ENCODE data around the gene HIGD2A. TPM values are rescaled to one million over a fixed set of nuclear protein-coding genes. Genes with fewer than 3 reads are reported as not detected.

Gene HIGD2A
- total RNA-seq, 1 donor from 2014 or later = 103 TPM

DNA sequence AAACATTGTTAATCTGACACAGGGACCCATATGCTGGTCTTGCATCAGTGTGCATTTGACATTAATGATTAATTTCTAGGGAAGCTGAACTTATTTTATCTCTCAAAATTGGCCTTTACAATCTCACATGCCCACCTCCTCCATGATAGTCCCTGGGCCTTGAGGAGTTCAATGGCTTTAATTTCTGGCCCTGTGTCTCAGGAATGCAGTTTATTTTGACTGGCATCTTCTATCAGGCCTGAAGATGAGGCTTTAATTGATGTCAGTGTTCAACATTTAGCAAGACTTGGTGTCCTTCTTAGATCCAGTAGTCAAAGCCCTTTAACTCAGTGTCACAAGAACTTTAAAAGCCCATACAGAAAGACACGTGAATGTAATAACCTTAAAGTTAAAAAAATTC lies 38.3 kb downstream of the HIGD2A start:
- Histone ChIP-seq H3K4me1 (ENCODE audit: insufficient read depth, low read length) (no peaks in the 10 kb centered on the region), H3K9me3 (ENCODE audit: insufficient read depth, low read depth, low read length) (no peaks in the 10 kb centered on the region), H3K4me2 (ENCODE audit: low read length) (no peak overlapping the region), H2AFZ (ENCODE audit: low read depth, low read length) (no peak overlapping the region), H3K36me3 (ENCODE audit: insufficient read depth, low read length) (no peaks in the 10 kb centered on the region), H4K20me1 (ENCODE audit: insufficient read depth, low read length) (no peaks in the 10 kb centered on the region), H3K27ac (ENCODE audit: low read depth, low read length) (no peak overlapping the region), H3K9ac (ENCODE audit: low read length) (no peak overlapping the region), H3K79me2 (ENCODE audit: insufficient read depth, low read length) (no peaks in the 10 kb centered on the region), H3K27me3 (ENCODE audit: insufficient read depth, low read length) (peaks cover 13% of the 10 kb centered on the region), H3K4me3 (ENCODE audit: insufficient read depth, low read depth, low read length) (no peak overlapping the region)
- Mint-ChIP-seq H3K36me3 (ENCODE audit: low read depth, unreplicated experiment) (no peaks in the 10 kb centered on the region), H3K4me3 (ENCODE audit: unreplicated experiment) (no peak overlapping the region), H3K27ac (ENCODE audit: unreplicated experiment) (no peak overlapping the region), H3K4me1 (ENCODE audit: low read depth, unreplicated experiment) (peaks cover 2% of the 10 kb centered on the region), H3K9me3 (ENCODE audit: unreplicated experiment) (peaks cover 6% of the 10 kb centered on the region), H3K27me3 (ENCODE audit: low read depth, unreplicated experiment) (no peaks in the 10 kb centered on the region)
- no peak for TF ChIP-seq EZH2 (IDR thresholded peaks at IDR 0.05; ENCODE audit: insufficient read depth, low read length)
- TF ChIP-seq, protein P1, sequence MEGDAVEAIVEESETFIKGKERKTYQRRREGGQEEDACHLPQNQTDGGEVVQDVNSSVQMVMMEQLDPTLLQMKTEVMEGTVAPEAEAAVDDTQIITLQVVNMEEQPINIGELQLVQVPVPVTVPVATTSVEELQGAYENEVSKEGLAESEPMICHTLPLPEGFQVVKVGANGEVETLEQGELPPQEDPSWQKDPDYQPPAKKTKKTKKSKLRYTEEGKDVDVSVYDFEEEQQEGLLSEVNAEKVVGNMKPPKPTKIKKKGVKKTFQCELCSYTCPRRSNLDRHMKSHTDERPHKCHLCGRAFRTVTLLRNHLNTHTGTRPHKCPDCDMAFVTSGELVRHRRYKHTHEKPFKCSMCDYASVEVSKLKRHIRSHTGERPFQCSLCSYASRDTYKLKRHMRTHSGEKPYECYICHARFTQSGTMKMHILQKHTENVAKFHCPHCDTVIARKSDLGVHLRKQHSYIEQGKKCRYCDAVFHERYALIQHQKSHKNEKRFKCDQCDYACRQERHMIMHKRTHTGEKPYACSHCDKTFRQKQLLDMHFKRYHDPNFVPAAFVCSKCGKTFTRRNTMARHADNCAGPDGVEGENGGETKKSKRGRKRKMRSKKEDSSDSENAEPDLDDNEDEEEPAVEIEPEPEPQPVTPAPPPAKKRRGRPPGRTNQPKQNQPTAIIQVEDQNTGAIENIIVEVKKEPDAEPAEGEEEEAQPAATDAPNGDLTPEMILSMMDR (IDR thresholded peaks at IDR 0.05; ENCODE audit: insufficient read depth, low read depth, low read length) = no peak
- no peak for FAIRE-seq
- DNase-seq (ENCODE audit: low read depth) = no peak

DNA sequence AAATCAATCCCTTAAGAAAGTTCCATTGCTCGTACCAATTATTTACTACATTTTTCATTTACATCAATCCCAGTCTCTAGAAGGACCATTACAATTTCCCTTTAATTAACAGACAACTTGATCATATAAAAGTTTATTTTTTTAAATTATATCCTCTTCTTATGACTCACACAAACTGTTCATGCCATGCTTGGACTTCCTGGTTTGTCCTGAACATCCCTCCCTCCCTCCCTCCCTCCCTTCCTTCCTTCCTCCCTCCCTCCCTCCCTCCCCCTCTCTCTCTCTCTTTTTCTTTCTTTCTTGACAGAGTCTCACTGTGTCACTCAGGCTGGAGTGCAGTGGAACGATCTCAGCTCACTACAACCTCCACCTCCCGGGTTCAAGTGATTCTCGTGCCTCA lies 39.4 kb downstream of the HIGD2A start:
- TF ChIP-seq, protein P1 (IDR thresholded peaks at IDR 0.05; ENCODE audit: insufficient read depth, low read depth, low read length) = no peak
- TF ChIP-seq EZH2 (IDR thresholded peaks at IDR 0.05; ENCODE audit: insufficient read depth, low read length) = no peak
- H3K27me3 ChIP-seq (ENCODE audit: insufficient read depth, low read length) = peaks cover 19% of the 10 kb centered on the region
- DNase-seq (ENCODE audit: low read depth) (no peak), FAIRE-seq (no peak)
- no peaks in the 10 kb centered on the region for H3K4me1 ChIP-seq (ENCODE audit: insufficient read depth, low read length)
- peaks cover 2% of the 10 kb centered on the region for H3K4me1 Mint-ChIP-seq (ENCODE audit: low read depth, unreplicated experiment)
- no peaks in the 10 kb centered on the region for H3K27me3 Mint-ChIP-seq (ENCODE audit: low read depth, unreplicated experiment)
- no peak overlapping the region for H3K4me2 ChIP-seq (ENCODE audit: low read length)
- no peaks in the 10 kb centered on the region for H4K20me1 ChIP-seq (ENCODE audit: insufficient read depth, low read length)
- no peak overlapping the region for H3K27ac ChIP-seq (ENCODE audit: low read depth, low read length)
- H3K36me3 ChIP-seq (ENCODE audit: insufficient read depth, low read length) = no peaks in the 10 kb centered on the region
- H3K9me3 ChIP-seq (ENCODE audit: insufficient read depth, low read depth, low read length) = no peaks in the 10 kb centered on the region
- H3K4me3 ChIP-seq (ENCODE audit: insufficient read depth, low read depth, low read length) = no peak overlapping the region
- H2AFZ ChIP-seq (ENCODE audit: low read depth, low read length) = no peak overlapping the region
- no peaks in the 10 kb centered on the region for H3K79me2 ChIP-seq (ENCODE audit: insufficient read depth, low read length)
- peaks cover 2% of the 10 kb centered on the region for H3K9me3 Mint-ChIP-seq (ENCODE audit: unreplicated experiment)
- no peak overlapping the region for H3K27ac Mint-ChIP-seq (ENCODE audit: unreplicated experiment)
- H3K4me3 Mint-ChIP-seq (ENCODE audit: unreplicated experiment) = no peak overlapping the region
- no peaks in the 10 kb centered on the region for H3K36me3 Mint-ChIP-seq (ENCODE audit: low read depth, unreplicated experiment)
- no peak overlapping the region for H3K9ac ChIP-seq (ENCODE audit: low read length)

DNA sequence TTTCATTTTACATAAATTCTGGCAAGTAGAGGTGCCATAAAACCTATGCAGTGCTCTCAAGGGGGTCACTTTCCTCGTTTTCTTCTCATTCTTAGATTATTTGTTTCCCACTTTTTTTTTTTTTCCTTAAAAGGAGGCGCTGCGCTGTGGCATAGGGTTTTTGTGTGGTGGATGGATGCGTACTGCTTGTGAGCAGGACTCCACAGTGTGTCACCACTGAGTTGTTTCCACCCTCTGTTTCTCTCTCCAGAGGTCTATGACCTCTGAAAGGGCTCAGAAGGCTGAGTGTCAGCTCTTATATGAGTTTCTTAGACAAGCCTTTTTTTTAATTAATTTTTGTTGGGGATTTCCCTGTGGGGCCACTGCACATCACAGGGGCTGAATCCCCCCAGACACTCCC lies 41.4 kb downstream of the HIGD2A start:
- Histone ChIP-seq H2AFZ (ENCODE audit: low read depth, low read length) (no peak overlapping the region), H3K4me2 (ENCODE audit: low read length) (no peak overlapping the region), H3K79me2 (ENCODE audit: insufficient read depth, low read length) (no peaks in the 10 kb centered on the region), H3K4me1 (ENCODE audit: insufficient read depth, low read length) (no peaks in the 10 kb centered on the region), H3K27me3 (ENCODE audit: insufficient read depth, low read length) (peaks cover 16% of the 10 kb centered on the region), H3K9me3 (ENCODE audit: insufficient read depth, low read depth, low read length) (no peaks in the 10 kb centered on the region), H3K9ac (ENCODE audit: low read length) (no peak overlapping the region), H3K4me3 (ENCODE audit: insufficient read depth, low read depth, low read length) (no peak overlapping the region), H3K36me3 (ENCODE audit: insufficient read depth, low read length) (no peaks in the 10 kb centered on the region), H3K27ac (ENCODE audit: low read depth, low read length) (no peak overlapping the region), H4K20me1 (ENCODE audit: insufficient read depth, low read length) (no peaks in the 10 kb centered on the region)
- Mint-ChIP-seq H3K27ac (ENCODE audit: unreplicated experiment) (no peak overlapping the region), H3K9me3 (ENCODE audit: unreplicated experiment) (no peaks in the 10 kb centered on the region), H3K27me3 (ENCODE audit: low read depth, unreplicated experiment) (no peaks in the 10 kb centered on the region), H3K4me1 (ENCODE audit: low read depth, unreplicated experiment) (no peaks in the 10 kb centered on the region), H3K36me3 (ENCODE audit: low read depth, unreplicated experiment) (no peaks in the 10 kb centered on the region), H3K4me3 (ENCODE audit: unreplicated experiment) (no peak overlapping the region)
- no peak for DNase-seq (ENCODE audit: low read depth)
- no peak for TF ChIP-seq EZH2 (IDR thresholded peaks at IDR 0.05; ENCODE audit: insufficient read depth, low read length)
- TF ChIP-seq, protein P1 (IDR thresholded peaks at IDR 0.05; ENCODE audit: insufficient read depth, low read depth, low read length) = no peak
- FAIRE-seq = no peak

Measured in astrocyte (in vitro differentiated cells and primary cell).